H1 (cell line): ENCODE results near the gene ASF1B. TPM values are rescaled to one million over a fixed set of nuclear protein-coding genes. Genes with fewer than 3 reads are reported as not detected.
A peak's percentile ranks its signal among the peaks of the same experiment; 100 is the strongest.

Source experiments
- CTCF ChIA-PET: fragments of 300-600 bp; sonication (Branson Sonifier 250); formaldehyde crosslinking; loops from one replicate; lab custom pipeline; 2021; ENCODE audit not compliant: partially characterized antibody; lab: Charles Lee
- POLR2A ChIA-PET: fragments of 300-600 bp; sonication (Branson Sonifier 250); formaldehyde crosslinking; loops from one replicate; lab custom pipeline; 2021; ENCODE audit warnings: inconsistent platforms; ENCODE audit not compliant: partially characterized antibody; lab: Charles Lee
- DNase-seq, 2 experiments: peaks; one replicate each; pipeline versions ENCODE4 v3.0.0 to v3.0.0-alpha.2; 2010 to 2022; ENCODE audit warnings: low spot score in 2 of 2, low read depth in 1 of 2, mixed read lengths in 1 of 2
- FAIRE-seq: peaks from 2 replicates; lab custom pipeline; 2011; peaks lifted over from hg19 to GRCh38; lab: Jason Lieb, UNC
- H2AFZ ChIP-seq: 2 replicates; pipeline ENCODE4 v1.8.1; 2012; ENCODE audit warnings: low read length, inconsistent platforms
- H2AK5ac ChIP-seq: 2 replicates; pipeline ENCODE4 v1.6.1; 2013; ENCODE audit warnings: low read depth, low read length
- H2BK120ac ChIP-seq: replicated peaks from 2 replicates; pipeline ENCODE3; 2013; ENCODE audit warnings: low read depth, low read length, inconsistent platforms
- H2BK12ac ChIP-seq: 2 replicates; pipeline ENCODE4 v1.6.1; 2013; ENCODE audit warnings: low read depth, low read length
- H2BK15ac ChIP-seq: 2 replicates; pipeline ENCODE4 v1.6.1; 2013; ENCODE audit warnings: low read length
- H2BK20ac ChIP-seq: 2 replicates; pipeline ENCODE4 v1.6.1; 2013; ENCODE audit warnings: low read length
- H2BK5ac ChIP-seq: 2 replicates; pipeline ENCODE4 v1.6.1; 2013; ENCODE audit warnings: low read depth, low read length
- H3K14ac ChIP-seq: 2 replicates; pipeline ENCODE4 v1.6.1; 2013; ENCODE audit warnings: inconsistent platforms; ENCODE audit not compliant: insufficient read length
- H3K18ac ChIP-seq: 2 replicates; pipeline ENCODE4 v1.6.1; 2013; ENCODE audit warnings: low read length; ENCODE audit errors: extremely low read depth
- H3K23ac ChIP-seq: 2 replicates; pipeline ENCODE4 v1.6.1; 2013; ENCODE audit warnings: inconsistent platforms; ENCODE audit not compliant: insufficient read length
- H3K23me2 ChIP-seq: 2 replicates; pipeline ENCODE4 v1.6.1; 2013; ENCODE audit warnings: low read depth, low read length
- H3K27ac ChIP-seq: 2 replicates; pipeline ENCODE4 v1.6.1; 2011; ENCODE audit warnings: low read depth, low read length, inconsistent platforms
- H3K27me3 ChIP-seq, 4 experiments: replicated peaks in 1 of 4; 1 replicate in 1 of 4; 2 replicates in 3 of 4; pipeline versions ENCODE4 v1.6.1 to v1.8.1; 2011 to 2013; ENCODE audit warnings: low read length in 3 of 4, mild to moderate bottlenecking in 3 of 4, inconsistent platforms in 2 of 4, mixed read lengths in 2 of 4, moderate library complexity in 1 of 4; ENCODE audit not compliant: control insufficient read depth in 3 of 4, insufficient read depth in 3 of 4; ENCODE audit errors: extremely low read depth in 1 of 4
- H3K36me3 ChIP-seq, 4 experiments: 2 replicates each; pipeline versions ENCODE4 v1.6.1 to v1.8.1; 2011 to 2013; ENCODE audit warnings: mild to moderate bottlenecking in 4 of 4, low read length in 3 of 4, moderate library complexity in 2 of 4, control low read depth in 1 of 4, inconsistent platforms in 1 of 4; ENCODE audit not compliant: insufficient read depth in 4 of 4, control insufficient read depth in 2 of 4
- H3K4ac ChIP-seq: replicated peaks from 2 replicates; pipeline ENCODE3; 2013; ENCODE audit warnings: low read length, low read depth, mixed read lengths, inconsistent platforms; ENCODE audit not compliant: insufficient read length
- H3K4me1 ChIP-seq, 4 experiments: replicated peaks in 1 of 4; 1 replicate in 1 of 4; 2 replicates in 3 of 4; pipeline versions ENCODE4 v1.6.1 to v1.8.1; 2011 to 2013; ENCODE audit warnings: low read length in 3 of 4, inconsistent platforms in 2 of 4, mixed read lengths in 1 of 4; ENCODE audit not compliant: insufficient read depth in 4 of 4, control insufficient read depth in 3 of 4
- H3K4me2 ChIP-seq, 2 experiments: 2 replicates each; pipeline versions ENCODE4 v1.6.1 to v1.8.1; 2011 to 2013; ENCODE audit warnings: low read depth in 2 of 2, low read length in 2 of 2, control low read depth in 1 of 2, inconsistent platforms in 1 of 2, mild to moderate bottlenecking in 1 of 2; ENCODE audit not compliant: insufficient read depth in 1 of 2
- H3K4me3 ChIP-seq, 4 experiments: fragments of 200-600, 300-600 bp in 1 of 4; sonication (generic), shearing (Covaris generic), sonication (Bioruptor Twin) in 1 of 4; 2 replicates each; pipeline versions ENCODE4 v1.5.1 to v1.8.1; 2011 to 2016; ENCODE audit warnings: low read length in 4 of 4, low read depth in 3 of 4, control low read depth in 2 of 4, inconsistent platforms in 2 of 4, mild to moderate bottlenecking in 2 of 4, mixed read lengths in 1 of 4, moderate library complexity in 1 of 4; ENCODE audit not compliant: insufficient read depth in 2 of 4; ENCODE audit errors: extremely low read depth in 1 of 4
- H3K56ac ChIP-seq: replicated peaks from 2 replicates; pipeline ENCODE3; 2013; ENCODE audit warnings: low read depth, mild to moderate bottlenecking, mixed read lengths, low read length, inconsistent platforms; ENCODE audit not compliant: insufficient read length
- H3K79me1 ChIP-seq: 2 replicates; pipeline ENCODE4 v1.6.1; 2013; ENCODE audit warnings: low read depth, low read length, control low read depth
- H3K79me2 ChIP-seq, 2 experiments: 2 replicates each; pipeline versions ENCODE4 v1.6.1 to v1.8.1; 2012 to 2013; ENCODE audit warnings: low read length in 2 of 2, mild to moderate bottlenecking in 2 of 2, inconsistent platforms in 1 of 2; ENCODE audit not compliant: insufficient read depth in 2 of 2, control insufficient read depth in 1 of 2
- H3K9ac ChIP-seq, 4 experiments: replicated peaks in 1 of 4; 1 replicate in 1 of 4; 2 replicates in 3 of 4; pipeline versions ENCODE4 v1.6.1 to v1.8.1; 2011 to 2013; ENCODE audit warnings: low read depth in 3 of 4, low read length in 3 of 4, control low read depth in 2 of 4, mild to moderate bottlenecking in 2 of 4, moderate library complexity in 2 of 4, inconsistent platforms in 1 of 4; ENCODE audit errors: extremely low read depth in 1 of 4
- H3K9me3 ChIP-seq, 2 experiments: 2 replicates each; pipeline versions ENCODE4 v1.6.1 to v1.8.1; 2012 to 2013; ENCODE audit warnings: mild to moderate bottlenecking in 2 of 2, moderate library complexity in 2 of 2, control low read depth in 1 of 2, inconsistent platforms in 1 of 2, low read depth in 1 of 2, low read length in 1 of 2, mixed read lengths in 1 of 2; ENCODE audit not compliant: insufficient read depth in 2 of 2
- H4K20me1 ChIP-seq, 2 experiments: replicated peaks in 1 of 2; 2 replicates each; pipeline versions ENCODE3 to v1.8.1; 2011 to 2013; ENCODE audit warnings: inconsistent platforms in 2 of 2, low read length in 2 of 2, mild to moderate bottlenecking in 1 of 2; ENCODE audit not compliant: insufficient read depth in 2 of 2, control insufficient read depth in 1 of 2
- H4K5ac ChIP-seq: 2 replicates; pipeline ENCODE4 v1.6.1; 2013; ENCODE audit warnings: low read length, low read depth, mixed read lengths, inconsistent platforms; ENCODE audit not compliant: insufficient read length
- H4K8ac ChIP-seq: 2 replicates; pipeline ENCODE4 v1.8.0; 2013; ENCODE audit warnings: mild to moderate bottlenecking, moderate library complexity, low read length, inconsistent platforms; ENCODE audit not compliant: insufficient read depth; ENCODE audit errors: extremely low read depth
- H4K91ac ChIP-seq: replicated peaks from 2 replicates; pipeline ENCODE3; 2013; ENCODE audit warnings: low read length, mixed read lengths, inconsistent platforms; ENCODE audit not compliant: insufficient read length
- ATF3 ChIP-seq: IDR thresholded peaks from 2 replicates; pipeline ENCODE4 v1.6.1; 2011; ENCODE audit warnings: low read depth, mild to moderate bottlenecking, low read length; ENCODE audit not compliant: insufficient read depth
- POLR2AphosphoS5 ChIP-seq: IDR thresholded peaks from 2 replicates; pipeline ENCODE4 v1.6.1; 2011; ENCODE audit warnings: low read depth, low read length
- RAD21 ChIP-seq, 2 experiments: IDR thresholded peaks in 1 of 2; conservative IDR thresholded peaks in 1 of 2; 2 replicates each; pipeline ENCODE4 v1.6.1; 2011; ENCODE audit warnings: low read depth in 2 of 2, low read length in 2 of 2, improper control_type of control experiment in 1 of 2, inconsistent platforms in 1 of 2, mild to moderate bottlenecking in 1 of 2, moderate library complexity in 1 of 2
- WGBS, 2 experiments: shearing (Covaris generic) in 1 of 2; methylation state at CpG; one replicate each; pipeline versions ENCODE4 v1.1.6 to v1.1.7; 2013 to 2015; ENCODE audit warnings: low lambda C conversion rate in 2 of 2, mixed read lengths in 2 of 2, inconsistent platforms in 1 of 2, low coverage in 1 of 2, missing lambda C conversion rate in 1 of 2; ENCODE audit not compliant: insufficient replicate concordance in 2 of 2, insufficient coverage in 1 of 2, insufficient read length in 1 of 2; ENCODE audit errors: extremely low coverage in 1 of 2, missing lambda C conversion rate in 1 of 2; 5-methylcytosine and 5-hydroxymethylcytosine counted together
- polyA plus RNA-seq, 7 experiments: library from polyadenylated mRNA; depleted of rRNA in 3 of 7; stranded (reverse) in 5 of 7; unstranded in 2 of 7; fragments of >200 nt in 5 of 7; fragments of 200-250 nt in 2 of 7; gene quantifications; 1 replicate in 5 of 7; 2 replicates in 1 of 7; 4 replicates in 1 of 7; pipeline versions ENCODE4 v1.2.1 to v1.2.3, GENCODE V29; 2011 to 2013; ENCODE audit warnings: missing spikeins in 2 of 7, mixed read lengths in 2 of 7
- total RNA-seq: library from RNA; stranded (reverse); fragmentation: NEBNext Ultra II Directional; extraction: Animal tissue kit (Norgen Biotek cat#: 25700); gene quantifications from 2 replicates; pipeline ENCODE4 v1.2.1, GENCODE V29; 2021

The ASF1B gene
- total and polyA plus RNA-seq, 2 of the 8 experiments (the other 6 are each of a cell fraction or from before 2014, with no cell fraction given), result 32.6 to 59.2 TPM

- Histone ChIP-seq H3K9ac (no peak overlapping the region), H4K91ac (no peak overlapping the region), H2BK120ac (no peak overlapping the region), H3K4me1 (peaks cover 0 to 21% (median 15%) of the 10 kb centered on the region in 4 experiments; a peak in 6 of 7 replicates), H3K18ac (no peak overlapping the region), H3K23me2 (no peaks in the 10 kb centered on the region), H2BK20ac (no peak overlapping the region), H3K23ac (no peak overlapping the region), H3K14ac (no peak overlapping the region), H3K27ac (no peak overlapping the region), H2BK5ac (peak overlapping the region; percentile 8; the same call in 1 of the 2 replicates), H3K56ac (no peak overlapping the region), H3K4me2 (0 out of 4 replicates have a peak overlapping the region, but pooled peaks of 1 of the 2 experiments have one; percentile 7), H2AK5ac (no peak overlapping the region), H3K79me2 (no peaks in the 10 kb centered on the region), H3K79me1 (no peaks in the 10 kb centered on the region; the same call in none of the 2 replicates), H2BK12ac (no peak overlapping the region), H4K5ac (no peak overlapping the region), H3K4ac (no peak overlapping the region), H2AFZ (no peak overlapping the region), H3K4me3 (no peak overlapping the region), H3K9me3 (no peaks in the 10 kb centered on the region), H4K8ac (no peak overlapping the region), H4K20me1 (peaks cover 5 to 12% of the 10 kb centered on the region in 2 experiments), H3K27me3 (no peaks in the 10 kb centered on the region; a peak in 1 of 7 replicates), H3K36me3 (peaks cover 5 to 20% (median 17%) of the 10 kb centered on the region in 4 experiments; a peak in 6 of 8 replicates), H2BK15ac (no peak overlapping the region)
- FAIRE-seq, result no peak
- DNase-seq, result no peak
- WGBS, 2 experiments, result 87% methylated on average over 6 of the region's 13 CpGs; no CpG with 5 or more reads in 1 of the 2 experiments
- ChIA-PET CTCF (interaction anchor here (0.9 to 4.9 kb wide), 11 partner anchors 13 to 319 kb away, joined by 3 to 24 read pairs (median 4); partner anchors contain the start of gene ASF1B), POLR2A (interaction anchor here (0.6 to 2.4 kb wide), 9 partner anchors 9 to 213 kb away, joined by 3 to 12 read pairs (median 3); partner anchors contain the start of gene ASF1B)
- TF ChIP-seq ATF3 (no peak), POLR2AphosphoS5 (0 out of 2 replicates have a peak, but pooled peaks have one; percentile 43), RAD21 (IDR thresholded peaks at IDR 0.05 in 1 of 2, conservative IDR thresholded peaks at IDR 0.05 in 1 of 2; ENCODE audit: low read depth in 2 of 2, low read length in 2 of 2) (no peak)
Observed at GRCh38 chr19:14148751-14149410, 12.5 kb upstream of the ASF1B start.
